ACC112 (cell line): ENCODE data around the gene FRMPD3.

Source experiments
- H2AFZ ChIP-seq: fragments of 200-600 bp; sonication (generic); one replicate; pipeline ENCODE4 v1.6.0; 2017; ENCODE audit warnings: antibody characterized with exemption, low read length; ENCODE audit not compliant: unreplicated experiment
- H3K27ac ChIP-seq: fragments of 200-600 bp; sonication (generic); 2 replicates; pipeline ENCODE4 v1.5.1; 2014; ENCODE audit warnings: low read depth, mild to moderate bottlenecking, antibody characterized with exemption, low read length, moderate library complexity
- H3K27me3 ChIP-seq: fragments of 200-600 bp; sonication (generic); 2 replicates; pipeline ENCODE4 v1.6.1; 2014; ENCODE audit warnings: mild to moderate bottlenecking, antibody characterized with exemption, low read length, moderate library complexity, mixed read lengths; ENCODE audit not compliant: insufficient read depth
- H3K36me3 ChIP-seq: fragments of 200-600 bp; sonication (generic); 2 replicates; pipeline ENCODE4 v1.6.1; 2016; ENCODE audit warnings: mild to moderate bottlenecking, antibody characterized with exemption, low read length, moderate library complexity, mixed read lengths; ENCODE audit not compliant: insufficient read depth
- H3K4me1 ChIP-seq: fragments of 200-600 bp; sonication (generic); one replicate; pipeline ENCODE4 v1.6.1; 2016; ENCODE audit warnings: low read length, mixed read lengths; ENCODE audit not compliant: insufficient read depth, unreplicated experiment, control insufficient read depth
- H3K4me3 ChIP-seq: fragments of 200-600 bp; sonication (generic); 2 replicates; pipeline ENCODE4 v1.5.1; 2014; ENCODE audit warnings: mild to moderate bottlenecking, low read depth, low read length
- H3K79me2 ChIP-seq: fragments of 200-600 bp; sonication (generic); one replicate; pipeline ENCODE4 v1.6.0; 2016; ENCODE audit warnings: low read length; ENCODE audit not compliant: control insufficient read depth, unreplicated experiment, insufficient read depth

FRMPD3 gene

DNA sequence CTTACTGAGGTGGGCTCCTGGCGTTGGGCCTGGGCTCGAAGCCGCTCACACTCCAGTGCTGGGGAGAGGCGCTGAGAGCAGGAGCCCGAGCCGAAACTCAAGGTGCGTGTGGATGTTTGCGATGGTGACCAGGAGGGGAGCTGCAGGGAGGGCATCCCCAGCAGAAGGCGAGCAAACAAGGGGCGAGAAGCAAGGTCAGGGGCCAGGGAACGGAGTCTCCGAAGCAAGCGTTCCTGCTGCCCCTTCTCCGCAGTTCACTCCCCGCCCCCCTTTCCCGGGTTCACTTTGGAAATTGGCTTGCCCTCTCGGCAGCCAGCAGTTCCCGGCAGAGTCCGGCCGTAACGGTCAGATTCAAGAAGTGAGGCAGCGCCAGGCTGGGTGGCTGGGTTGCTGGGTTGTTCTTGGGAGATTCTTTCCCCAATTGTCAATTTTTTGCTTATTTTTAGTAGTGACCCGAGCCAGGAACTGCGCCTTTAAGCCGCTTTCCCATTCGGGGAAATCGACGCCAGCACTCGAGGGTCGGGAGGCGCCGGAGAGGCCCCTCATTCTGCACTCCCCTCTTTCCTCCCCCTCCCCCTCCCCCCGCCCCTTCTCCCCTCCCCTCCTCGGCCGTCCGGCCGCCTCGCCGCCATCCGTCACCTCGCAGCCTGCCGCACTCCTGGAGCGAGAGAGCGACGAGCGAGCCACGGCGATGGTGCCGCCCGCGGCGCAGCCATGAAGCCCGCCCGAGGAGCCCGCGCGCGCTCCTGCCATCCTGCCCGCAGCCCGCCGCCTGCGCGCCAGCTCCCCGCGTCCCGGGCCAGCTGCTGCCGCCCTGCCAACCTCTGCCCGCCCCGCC lies at the start of gene FRMPD3:
Gene FRMPD3 (plus strand): TSS at position 655 of the 838 bp plus-strand sequence. CDS start 76,937 bp downstream, outside the sequence.
- no peaks in the 10 kb centered on the region for H3K79me2 ChIP-seq
- peak within 1 kb of the TSS; percentile 59 for H3K4me3 ChIP-seq
- H3K27me3 ChIP-seq, result peaks cover 72% of the 10 kb centered on the region
- no peaks in the 10 kb centered on the region for H3K4me1 ChIP-seq
- no peak within 1 kb of the TSS for H3K27ac ChIP-seq
- H2AFZ ChIP-seq, result no peak within 1 kb of the TSS
- H3K36me3 ChIP-seq, result no peaks in the 10 kb centered on the region

GRCh38 chrX:107420571-107420970 lies 28.9 kb upstream of the FRMPD3 start:
- Histone ChIP-seq H3K4me3 (no peak overlapping the region), H2AFZ (no peak overlapping the region), H3K27ac (no peak overlapping the region), H3K4me1 (no peaks in the 10 kb centered on the region), H3K36me3 (no peaks in the 10 kb centered on the region), H3K27me3 (peaks cover 3% of the 10 kb centered on the region; the same call in 1 of the 2 replicates), H3K79me2 (no peaks in the 10 kb centered on the region)

DNA sequence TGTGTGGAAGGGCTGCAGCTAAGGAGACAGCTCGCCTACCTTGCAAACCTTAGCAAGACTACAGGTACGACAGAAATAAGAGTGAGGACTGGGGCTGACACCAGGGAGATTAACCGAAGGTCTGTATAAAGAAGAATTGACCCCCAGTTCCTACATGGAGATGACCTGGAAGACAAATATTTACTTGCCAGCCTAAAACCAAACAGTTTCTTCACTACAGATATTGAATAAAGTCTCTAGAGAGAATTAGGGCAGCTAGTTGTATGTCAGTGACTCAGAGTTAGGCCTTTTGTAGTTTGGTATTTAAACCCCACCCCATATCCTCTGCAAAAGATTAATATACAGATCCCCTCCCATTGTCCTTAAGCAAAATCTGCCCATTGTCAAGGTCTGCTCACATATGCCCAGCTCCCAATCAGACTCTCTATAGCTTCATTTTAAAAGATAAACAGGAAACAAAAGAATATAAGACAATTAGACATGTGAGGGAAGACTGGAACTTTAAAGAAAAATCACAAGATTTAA lies 28.1 kb upstream of the FRMPD3 start:
- Histone ChIP-seq H3K4me3 (no peak overlapping the region), H3K79me2 (no peaks in the 10 kb centered on the region), H3K36me3 (no peaks in the 10 kb centered on the region), H3K4me1 (no peaks in the 10 kb centered on the region), H2AFZ (no peak overlapping the region), H3K27me3 (peaks cover 3% of the 10 kb centered on the region; the same call in 1 of the 2 replicates), H3K27ac (no peak overlapping the region)

DNA sequence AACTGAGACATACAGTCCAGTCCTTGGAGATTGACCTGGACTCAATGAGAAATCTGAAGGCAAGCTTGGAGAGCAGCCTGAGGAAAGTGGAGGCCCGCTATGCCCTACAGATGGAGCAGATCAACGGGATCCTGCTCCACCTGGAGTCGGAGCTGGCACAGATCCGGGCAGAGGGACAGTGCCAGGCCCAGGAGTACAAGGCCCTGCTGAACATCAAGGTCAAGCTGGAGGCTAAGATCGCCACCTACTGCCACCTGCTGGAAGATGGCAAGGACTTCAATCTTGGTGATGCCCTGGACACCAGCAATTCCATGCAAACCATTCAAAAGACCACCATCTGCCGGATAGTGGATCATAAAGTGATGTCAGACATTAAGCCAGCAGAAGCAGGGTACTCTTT lies 20.4 kb upstream of the FRMPD3 start:
- Histone ChIP-seq H3K79me2 (no peaks in the 10 kb centered on the region), H3K4me1 (no peaks in the 10 kb centered on the region), H3K36me3 (no peaks in the 10 kb centered on the region), H2AFZ (no peak overlapping the region), H3K27ac (no peak overlapping the region), H3K4me3 (no peak overlapping the region), H3K27me3 (no peaks in the 10 kb centered on the region)

DNA sequence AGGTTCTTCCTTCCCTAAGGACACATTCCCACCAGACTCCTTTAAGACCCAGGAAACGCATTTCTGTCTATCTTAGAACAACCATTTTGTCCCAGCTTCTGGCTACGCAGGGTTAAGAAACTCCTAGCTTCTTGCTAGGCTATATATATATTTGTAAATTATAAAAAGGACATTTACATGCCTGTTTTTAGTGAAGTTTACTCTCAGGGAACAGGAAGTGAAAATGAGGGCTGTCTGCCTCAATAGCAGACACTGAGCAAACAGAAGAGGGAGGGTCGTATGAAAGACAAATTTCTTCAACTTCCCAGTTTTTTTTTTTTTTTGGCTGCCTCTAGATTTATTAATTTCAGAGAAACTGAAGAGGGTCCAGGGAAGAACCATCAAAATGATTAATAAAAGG lies 9.3 kb upstream of the FRMPD3 start:
- Histone ChIP-seq H2AFZ (no peak overlapping the region), H3K27ac (no peak overlapping the region), H3K27me3 (peaks cover 21% of the 10 kb centered on the region), H3K4me3 (no peak overlapping the region), H3K4me1 (no peaks in the 10 kb centered on the region), H3K79me2 (no peaks in the 10 kb centered on the region), H3K36me3 (no peaks in the 10 kb centered on the region)

DNA sequence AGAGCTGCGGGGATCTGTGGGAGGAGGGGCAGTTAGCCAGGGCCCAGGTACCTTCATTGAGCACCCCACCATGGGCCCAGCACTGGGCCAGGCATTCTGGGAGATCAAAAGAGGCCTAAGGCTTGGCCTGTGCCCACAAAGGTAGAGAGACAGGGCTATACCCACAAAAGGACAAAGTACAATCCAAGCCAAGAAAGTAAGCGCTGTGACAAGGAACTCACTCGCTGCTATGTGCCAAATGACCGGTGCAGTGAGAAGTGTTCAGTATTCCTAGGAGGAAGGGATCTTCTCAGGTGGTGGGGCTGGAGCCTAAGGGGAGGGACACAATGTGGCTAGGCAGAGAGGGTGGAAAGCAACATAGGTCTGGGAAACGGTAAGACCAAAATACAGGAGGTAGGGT lies 8.8 kb upstream of the FRMPD3 start:
- H3K27ac ChIP-seq, result no peak overlapping the region
- H3K4me1 ChIP-seq, result no peaks in the 10 kb centered on the region
- H2AFZ ChIP-seq, result no peak overlapping the region
- no peak overlapping the region for H3K4me3 ChIP-seq
- H3K27me3 ChIP-seq, result peaks cover 25% of the 10 kb centered on the region
- no peaks in the 10 kb centered on the region for H3K36me3 ChIP-seq
- no peaks in the 10 kb centered on the region for H3K79me2 ChIP-seq

- H3K36me3 ChIP-seq, result no peaks in the 10 kb centered on the region
Observed at GRCh38 chrX:107442914-107443527, 6.4 kb upstream of the FRMPD3 start.

GRCh38 chrX:107445146-107445545 lies 4.3 kb upstream of the FRMPD3 start:
- no peak overlapping the region for H2AFZ ChIP-seq
- H3K27me3 ChIP-seq, result peaks cover 44% of the 10 kb centered on the region
- no peak overlapping the region for H3K4me3 ChIP-seq
- H3K79me2 ChIP-seq, result no peaks in the 10 kb centered on the region
- H3K27ac ChIP-seq, result no peak overlapping the region
- no peaks in the 10 kb centered on the region for H3K36me3 ChIP-seq
- H3K4me1 ChIP-seq, result no peaks in the 10 kb centered on the region

More at GRCh38 chrX:107442914-107443527, 6.4 kb upstream of the FRMPD3 start:
- H3K4me3 ChIP-seq, result no peak overlapping the region
- no peaks in the 10 kb centered on the region for H3K4me1 ChIP-seq
- peaks cover 35% of the 10 kb centered on the region for H3K27me3 ChIP-seq
- no peak overlapping the region for H3K27ac ChIP-seq
- no peak overlapping the region for H2AFZ ChIP-seq
- no peaks in the 10 kb centered on the region for H3K79me2 ChIP-seq

GRCh38 chrX:107445631-107446030 lies 3.8 kb upstream of the FRMPD3 start:
- Histone ChIP-seq H3K79me2 (no peaks in the 10 kb centered on the region), H3K27ac (no peak overlapping the region), H3K27me3 (peaks cover 49% of the 10 kb centered on the region), H2AFZ (no peak overlapping the region), H3K4me3 (no peak overlapping the region), H3K36me3 (no peaks in the 10 kb centered on the region), H3K4me1 (no peaks in the 10 kb centered on the region)

DNA sequence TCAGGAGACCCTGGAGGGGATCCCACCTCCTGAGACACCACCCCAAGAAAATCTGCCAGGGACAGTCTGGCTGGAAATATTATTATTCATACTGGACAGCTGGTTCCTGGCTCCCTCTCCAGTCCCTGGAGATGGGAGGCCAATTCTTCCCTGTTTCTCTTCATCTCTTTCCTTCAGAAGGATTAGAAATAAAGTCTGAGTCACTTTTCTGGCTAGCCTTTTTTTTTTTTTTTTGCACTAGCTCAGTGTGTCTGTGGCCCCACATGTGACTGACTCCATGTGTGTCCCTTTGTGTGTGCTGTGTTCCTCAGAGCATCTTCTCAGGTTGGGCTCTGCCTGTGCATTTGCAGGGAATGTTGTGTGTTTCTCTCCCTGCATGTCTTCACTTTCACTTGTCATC lies 1.8 kb upstream of the FRMPD3 start:
- no peaks in the 10 kb centered on the region for H3K79me2 ChIP-seq
- no peaks in the 10 kb centered on the region for H3K4me1 ChIP-seq
- no peak overlapping the region for H3K27ac ChIP-seq
- no peak overlapping the region for H3K4me3 ChIP-seq
- H3K36me3 ChIP-seq, result no peaks in the 10 kb centered on the region
- H2AFZ ChIP-seq, result no peak overlapping the region
- peaks cover 69% of the 10 kb centered on the region for H3K27me3 ChIP-seq

DNA sequence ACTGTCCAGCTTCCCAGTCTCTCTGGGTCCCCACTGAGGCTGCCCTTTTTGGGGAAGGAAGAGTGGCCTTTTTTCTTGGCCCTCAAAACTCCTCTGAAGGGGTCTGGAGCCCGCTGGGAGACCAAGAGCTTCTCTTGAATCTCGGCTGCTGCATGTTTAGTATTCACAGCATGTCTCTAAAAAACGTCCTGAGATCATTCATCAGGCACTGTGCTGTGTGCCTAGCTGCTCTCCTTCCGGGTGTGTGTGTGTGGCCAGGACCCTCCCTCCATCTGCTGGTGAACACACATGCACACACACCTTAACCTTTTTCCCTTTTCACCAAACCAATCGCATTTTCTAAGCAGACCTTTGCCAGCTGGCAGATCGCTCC lies 841 bp upstream of the FRMPD3 start:
- H3K27me3 ChIP-seq, result peaks cover 77% of the 10 kb centered on the region
- no peaks in the 10 kb centered on the region for H3K4me1 ChIP-seq
- H3K4me3 ChIP-seq, result no peak overlapping the region
- no peak overlapping the region for H3K27ac ChIP-seq
- no peaks in the 10 kb centered on the region for H3K36me3 ChIP-seq
- no peaks in the 10 kb centered on the region for H3K79me2 ChIP-seq
- no peak overlapping the region for H2AFZ ChIP-seq
